Stimulated activated naive CD8-positive, alpha-beta T cell treated with anti-CD3 and anti-CD28 coated beads, Interleukin-15, amount 100 ng/mL, for 72 hours (primary cell): ENCODE data around the gene KIF4B.
"Not testable (repeated sequence)": the region's sequence is repeated elsewhere in the genome, so short reads cannot be mapped to it uniquely, and the experiment has no call there.

Source experiments
- ATAC-seq: fragments of 150-1000 bp; cut with Tn5 transposase; 2 replicates; pipeline ENCODE4 v1.10.0; 2021; ENCODE audit warnings: mild to moderate bottlenecking, moderate library complexity
- DNase-seq, 2 donors: peaks; one replicate each; pipeline ENCODE4 v3.0.0; 2021 to 2022
- H3K27ac Mint-ChIP-seq, 2 donors: one replicate each; pipeline ENCODE4 v1.8.0; 2022; ENCODE audit warnings: mild to moderate bottlenecking in 2 of 2, mixed read lengths in 2 of 2, moderate library complexity in 2 of 2
- H3K27me3 Mint-ChIP-seq: one replicate; pipeline ENCODE4 v1.8.0; 2022; ENCODE audit warnings: mixed read lengths
- H3K4me1 Mint-ChIP-seq: one replicate; pipeline ENCODE4 v1.8.0; 2022; ENCODE audit warnings: mild to moderate bottlenecking, mixed read lengths
- H3K4me3 Mint-ChIP-seq, 2 donors: one replicate each; pipeline ENCODE4 v1.8.0; 2022; ENCODE audit warnings: mild to moderate bottlenecking in 2 of 2, mixed read lengths in 2 of 2, moderate library complexity in 1 of 2
- H3K9me3 Mint-ChIP-seq, 2 donors: one replicate each; pipeline ENCODE4 v1.8.0; 2022; ENCODE audit warnings: mixed read lengths in 2 of 2

KIF4B gene

GRCh38 chr5:154993461-154993860 lies 20.1 kb upstream of the KIF4B start:
- H3K4me1 Mint-ChIP-seq: no peaks in the 10 kb centered on the region
- no peak for ATAC-seq
- no peak for DNase-seq
- no peak overlapping the region for H3K27ac Mint-ChIP-seq
- no peaks in the 10 kb centered on the region for H3K9me3 Mint-ChIP-seq
- H3K27me3 Mint-ChIP-seq: peaks cover 9% of the 10 kb centered on the region
- H3K4me3 Mint-ChIP-seq: no peak overlapping the region

DNA sequence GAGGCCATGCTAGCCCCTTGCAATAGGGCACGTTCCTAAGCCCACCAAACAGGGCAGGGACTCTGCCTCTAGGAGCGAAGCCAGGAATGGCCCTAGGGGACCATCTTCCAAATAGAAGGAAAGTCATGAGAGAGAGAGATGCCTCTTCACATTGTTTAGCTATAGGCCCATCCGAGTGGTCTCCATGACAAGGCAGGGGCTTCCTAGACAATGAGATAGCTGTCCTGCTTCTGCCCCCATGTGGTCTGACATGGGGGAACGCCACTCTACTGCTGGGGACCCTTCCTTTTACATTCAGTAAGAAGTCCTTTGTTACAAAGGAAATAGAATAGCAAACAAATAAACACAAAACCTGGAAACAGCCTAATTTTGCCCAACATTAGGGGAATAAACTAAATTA lies 17.9 kb upstream of the KIF4B start:
- no peaks in the 10 kb centered on the region for H3K4me1 Mint-ChIP-seq
- H3K4me3 Mint-ChIP-seq: no peak overlapping the region

DNA sequence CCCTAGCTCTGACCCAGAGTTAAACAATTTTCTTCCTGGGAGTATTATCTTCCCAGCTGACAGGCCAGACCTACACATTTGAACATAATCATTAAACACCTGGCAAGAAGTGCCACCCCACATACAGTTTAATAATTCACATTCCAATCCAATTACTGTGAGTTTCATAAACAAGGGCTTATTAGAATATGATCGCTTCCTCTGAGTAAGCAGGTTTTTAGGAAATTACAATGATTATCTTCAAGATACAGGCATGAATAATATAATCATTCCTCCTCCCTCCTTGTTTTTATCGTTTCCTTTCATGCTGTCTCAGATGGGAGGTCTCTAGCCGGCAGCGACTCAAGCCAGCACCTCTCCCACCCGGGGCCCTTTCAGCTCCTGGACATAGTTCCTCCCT lies 15.8 kb upstream of the KIF4B start:
- Mint-ChIP-seq H3K4me3 (no peak overlapping the region), H3K27ac (no peak overlapping the region), H3K27me3 (peaks cover 18% of the 10 kb centered on the region), H3K9me3 (no peaks in the 10 kb centered on the region), H3K4me1 (no peaks in the 10 kb centered on the region)
- no peak for DNase-seq
- ATAC-seq: no peak

More for the DNA sequence above, 17.9 kb upstream of the KIF4B start:
- ATAC-seq: no peak
- no peaks in the 10 kb centered on the region for H3K9me3 Mint-ChIP-seq
- no peak overlapping the region for H3K27ac Mint-ChIP-seq
- peaks cover 13% of the 10 kb centered on the region for H3K27me3 Mint-ChIP-seq
- DNase-seq: no peak

- H3K27ac Mint-ChIP-seq: no peak overlapping the region
- DNase-seq (no peak), ATAC-seq (no peak)
- H3K4me3 Mint-ChIP-seq: no peak overlapping the region
- peaks cover 18% of the 10 kb centered on the region for H3K27me3 Mint-ChIP-seq
- H3K4me1 Mint-ChIP-seq: no peaks in the 10 kb centered on the region
- H3K9me3 Mint-ChIP-seq: no peaks in the 10 kb centered on the region
Measured at GRCh38 chr5:154999865-155000264, 13.7 kb upstream of the KIF4B start.

DNA sequence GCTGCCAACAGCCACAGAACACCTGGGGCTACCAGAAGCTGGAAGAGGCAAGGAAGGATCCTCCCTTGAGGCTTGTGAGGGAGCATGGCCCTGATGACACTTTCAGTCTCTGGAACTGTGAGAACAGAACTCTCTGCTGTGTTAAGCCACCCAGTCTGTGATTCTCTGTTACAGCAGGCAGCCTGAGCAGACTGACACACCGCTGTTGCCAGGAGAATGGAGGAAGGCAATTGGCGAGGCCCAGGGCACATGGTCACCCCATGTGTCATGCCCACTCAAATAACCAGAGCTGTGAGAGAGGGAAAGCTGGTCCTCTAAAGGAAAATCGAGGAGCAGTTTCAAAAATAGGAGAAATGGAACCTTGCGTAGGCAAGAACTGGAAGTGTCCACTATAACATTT lies 12.0 kb upstream of the KIF4B start:
- no peak overlapping the region for H3K4me3 Mint-ChIP-seq
- DNase-seq (no peak), ATAC-seq (no peak)
- peaks cover 19% of the 10 kb centered on the region for H3K27me3 Mint-ChIP-seq
- no peak overlapping the region for H3K27ac Mint-ChIP-seq
- H3K9me3 Mint-ChIP-seq: no peaks in the 10 kb centered on the region
- no peaks in the 10 kb centered on the region for H3K4me1 Mint-ChIP-seq

GRCh38 chr5:155002722-155003121 lies 10.8 kb upstream of the KIF4B start:
- not testable (repeated sequence) for H3K27ac Mint-ChIP-seq, ATAC-seq, H3K9me3 Mint-ChIP-seq, DNase-seq, H3K4me3 Mint-ChIP-seq, H3K4me1 Mint-ChIP-seq
- H3K27me3 Mint-ChIP-seq: peaks cover 31% of the 10 kb centered on the region

GRCh38 chr5:155004138-155004744 lies 9.3 kb upstream of the KIF4B start:
- H3K27me3 Mint-ChIP-seq: peaks cover 30% of the 10 kb centered on the region
- no peak overlapping the region for H3K27ac Mint-ChIP-seq
- no peaks in the 10 kb centered on the region for H3K4me1 Mint-ChIP-seq
- DNase-seq (peak in 1 of 2 donors; percentile 26), ATAC-seq (peak; percentile 48)
- H3K4me3 Mint-ChIP-seq: no peak overlapping the region
- H3K9me3 Mint-ChIP-seq: no peaks in the 10 kb centered on the region

GRCh38 chr5:155006265-155006664 lies 7.3 kb upstream of the KIF4B start:
- DNase-seq, H3K27ac Mint-ChIP-seq, ATAC-seq, H3K9me3 Mint-ChIP-seq, H3K4me3 Mint-ChIP-seq, H3K4me1 Mint-ChIP-seq: not testable (repeated sequence)
- H3K27me3 Mint-ChIP-seq: peaks cover 26% of the 10 kb centered on the region

GRCh38 chr5:155008669-155009068 lies 4.9 kb upstream of the KIF4B start:
- no peak overlapping the region for H3K27ac Mint-ChIP-seq
- no peaks in the 10 kb centered on the region for H3K9me3 Mint-ChIP-seq
- DNase-seq (no peak), ATAC-seq (no peak)
- H3K4me3 Mint-ChIP-seq: no peak overlapping the region
- peaks cover 30% of the 10 kb centered on the region for H3K27me3 Mint-ChIP-seq
- H3K4me1 Mint-ChIP-seq: no peaks in the 10 kb centered on the region

DNA sequence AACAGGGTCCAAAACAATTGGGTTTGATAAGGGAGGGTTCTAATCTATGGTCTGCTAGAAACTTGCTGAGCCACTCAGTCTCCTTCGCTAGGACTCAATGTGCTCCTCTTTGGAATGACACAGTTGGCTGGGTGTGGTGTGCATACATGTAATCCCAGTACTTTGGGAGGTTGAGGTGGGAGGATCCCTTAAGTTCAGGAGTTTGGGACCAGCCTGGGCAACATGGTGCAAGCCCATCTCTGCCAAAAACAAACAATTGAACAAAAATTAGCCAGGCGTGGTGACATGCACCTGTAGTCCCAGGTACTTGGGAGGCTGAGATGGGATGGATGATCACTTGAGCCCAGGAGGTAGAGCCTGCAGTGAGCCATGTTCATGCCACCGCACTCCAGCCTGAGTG lies 2.7 kb upstream of the KIF4B start:
- Mint-ChIP-seq H3K4me3 (no peak overlapping the region), H3K4me1 (no peaks in the 10 kb centered on the region), H3K27ac (no peak overlapping the region), H3K9me3 (peaks cover 0 to 5% of the 10 kb centered on the region in 2 donors), H3K27me3 (peaks cover 52% of the 10 kb centered on the region)
- no peak for ATAC-seq
- no peak for DNase-seq

DNA sequence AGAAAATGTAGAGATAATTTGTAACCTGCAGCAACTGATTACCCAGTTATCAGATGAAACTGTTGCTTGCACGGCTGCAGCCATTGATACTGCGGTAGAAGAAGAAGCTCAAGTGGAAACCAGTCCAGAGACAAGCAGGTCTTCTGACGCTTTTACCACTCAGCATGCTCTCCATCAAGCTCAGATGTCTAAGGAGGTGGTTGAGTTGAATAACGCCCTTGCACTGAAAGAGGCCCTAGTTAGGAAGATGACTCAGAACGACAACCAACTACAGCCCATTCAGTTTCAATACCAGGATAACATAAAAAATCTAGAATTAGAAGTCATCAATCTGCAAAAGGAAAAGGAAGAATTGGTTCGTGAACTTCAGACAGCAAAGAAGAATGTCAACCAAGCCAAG lies 1.7 kb downstream of the KIF4B start:
- no peaks in the 10 kb centered on the region for H3K4me1 Mint-ChIP-seq
- H3K27me3 Mint-ChIP-seq: peaks cover 38% of the 10 kb centered on the region
- peak overlapping the region in 1 of 2 donors; percentile 27 for H3K27ac Mint-ChIP-seq
- ATAC-seq (no peak), DNase-seq (no peak)
- H3K4me3 Mint-ChIP-seq: no peak overlapping the region
- H3K9me3 Mint-ChIP-seq: peaks cover 0 to 5% of the 10 kb centered on the region in 2 donors

DNA sequence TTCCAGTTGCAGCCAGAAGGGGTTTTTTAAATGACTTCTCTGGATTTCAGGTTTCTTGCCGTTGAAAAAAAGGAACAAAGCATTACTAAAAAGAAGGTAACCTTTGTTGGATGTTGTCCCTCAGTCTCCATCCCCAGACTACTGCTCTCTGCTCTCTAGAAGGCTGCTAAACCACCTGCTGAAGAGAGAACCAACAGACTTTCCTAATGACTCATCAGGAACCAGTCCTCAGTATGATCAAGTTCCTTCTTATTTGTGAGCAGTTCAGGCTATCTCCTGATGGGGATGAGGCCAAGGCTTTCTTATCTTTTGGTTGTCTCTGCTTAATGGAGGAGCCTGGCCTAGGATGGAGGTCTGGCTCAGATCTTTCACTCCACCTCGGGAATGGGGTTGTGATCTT lies 4.1 kb downstream of the KIF4B start:
- H3K27ac Mint-ChIP-seq: peak overlapping the region in 1 of 2 donors; percentile 71
- peaks cover 0 to 5% of the 10 kb centered on the region in 2 donors for H3K9me3 Mint-ChIP-seq
- peak; percentile 75 for ATAC-seq
- no peak for DNase-seq
- no peak overlapping the region for H3K4me3 Mint-ChIP-seq
- peaks cover 31% of the 10 kb centered on the region for H3K27me3 Mint-ChIP-seq
- no peaks in the 10 kb centered on the region for H3K4me1 Mint-ChIP-seq

GRCh38 chr5:155019601-155020226 lies 6.2 kb downstream of the KIF4B start:
- H3K27ac Mint-ChIP-seq: peak overlapping the region in 1 of 2 donors; percentile 56
- no peak overlapping the region for H3K4me3 Mint-ChIP-seq
- DNase-seq: no peak
- ATAC-seq: peak; percentile 40
- H3K9me3 Mint-ChIP-seq: peaks cover 0 to 5% of the 10 kb centered on the region in 2 donors
- H3K4me1 Mint-ChIP-seq: no peaks in the 10 kb centered on the region
- H3K27me3 Mint-ChIP-seq: peaks cover 24% of the 10 kb centered on the region

- peaks cover 29% of the 10 kb centered on the region for H3K27me3 Mint-ChIP-seq
- DNase-seq (no peak), ATAC-seq (no peak)
- no peak overlapping the region for H3K27ac Mint-ChIP-seq
- H3K9me3 Mint-ChIP-seq: no peaks in the 10 kb centered on the region
- H3K4me3 Mint-ChIP-seq: no peak overlapping the region
- no peaks in the 10 kb centered on the region for H3K4me1 Mint-ChIP-seq
Measured at GRCh38 chr5:155021842-155022241, 8.3 kb downstream of the KIF4B start.

GRCh38 chr5:155023320-155023719 lies 9.8 kb downstream of the KIF4B start:
- Mint-ChIP-seq H3K27ac (no peak overlapping the region), H3K9me3 (peaks cover 3 to 5% of the 10 kb centered on the region in 2 donors), H3K27me3 (peaks cover 29% of the 10 kb centered on the region), H3K4me3 (no peak overlapping the region), H3K4me1 (no peaks in the 10 kb centered on the region)
- DNase-seq (no peak), ATAC-seq (no peak)

DNA sequence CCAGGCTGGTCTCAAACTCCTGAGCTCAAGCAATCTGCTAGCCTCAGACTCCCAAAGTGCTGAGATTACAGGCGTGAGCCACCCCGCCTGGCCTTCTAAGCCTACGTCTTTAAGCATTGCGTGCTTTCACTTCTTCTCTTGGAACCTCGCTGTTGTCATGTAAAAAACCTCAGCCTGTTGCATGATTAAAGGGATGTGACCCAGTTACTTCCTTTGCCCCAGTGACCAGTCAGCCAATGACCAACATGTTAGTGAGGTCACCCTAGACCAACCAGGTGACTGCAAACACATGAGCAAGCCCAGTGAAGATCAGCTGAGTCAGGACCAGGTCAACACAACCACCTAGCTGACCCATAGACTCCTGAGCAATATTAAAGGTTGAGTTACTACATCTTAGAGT lies 10.5 kb downstream of the KIF4B start:
- ATAC-seq: no peak
- DNase-seq: no peak
- Mint-ChIP-seq H3K4me1 (no peaks in the 10 kb centered on the region), H3K27ac (no peak overlapping the region), H3K4me3 (no peak overlapping the region), H3K27me3 (peaks cover 29% of the 10 kb centered on the region), H3K9me3 (peaks cover 10% of the 10 kb centered on the region in 2 donors)

GRCh38 chr5:155025895-155026294 lies 12.3 kb downstream of the KIF4B start:
- no peak for DNase-seq
- H3K4me3 Mint-ChIP-seq: no peak overlapping the region
- peaks cover 29% of the 10 kb centered on the region for H3K27me3 Mint-ChIP-seq
- no peak for ATAC-seq
- H3K9me3 Mint-ChIP-seq: peaks cover 10% of the 10 kb centered on the region in 2 donors
- no peaks in the 10 kb centered on the region for H3K4me1 Mint-ChIP-seq
- no peak overlapping the region for H3K27ac Mint-ChIP-seq
